BE2C (cell line): ENCODE results near the gene KNSTRN.

Experiments used
- DNase-seq: peaks from one replicate; pipeline ENCODE4 v3.0.0-alpha.2; 2020
- H3K27me3 ChIP-seq: fragments of 250-450 bp; sonication (Bioruptor Pico); 2 replicates; pipeline ENCODE4 v1.5.1; 2020; ENCODE audit warnings: mild to moderate bottlenecking
- H3K36me3 ChIP-seq: fragments of 250-450 bp; sonication (Bioruptor Pico); 2 replicates; pipeline ENCODE4 v1.5.1; 2020; ENCODE audit warnings: mild to moderate bottlenecking
- H3K4me1 ChIP-seq: fragments of 250-450 bp; sonication (Bioruptor Pico); 2 replicates; pipeline ENCODE4 v1.5.1; 2020
- H3K4me3 ChIP-seq: 2 replicates; pipeline ENCODE4 v1.5.1; 2011; ENCODE audit warnings: low read depth, low read length
- H3K9me3 ChIP-seq: fragments of 250-450 bp; sonication (Bioruptor Pico); 2 replicates; pipeline ENCODE4 v1.5.1; 2020
- TF ChIP-seq, protein P1 (sequence below): IDR thresholded peaks from 2 replicates; pipeline ENCODE4 v1.5.1; 2012; ENCODE audit warnings: mild to moderate bottlenecking, low read depth, low read length

Gene KNSTRN

DNA sequence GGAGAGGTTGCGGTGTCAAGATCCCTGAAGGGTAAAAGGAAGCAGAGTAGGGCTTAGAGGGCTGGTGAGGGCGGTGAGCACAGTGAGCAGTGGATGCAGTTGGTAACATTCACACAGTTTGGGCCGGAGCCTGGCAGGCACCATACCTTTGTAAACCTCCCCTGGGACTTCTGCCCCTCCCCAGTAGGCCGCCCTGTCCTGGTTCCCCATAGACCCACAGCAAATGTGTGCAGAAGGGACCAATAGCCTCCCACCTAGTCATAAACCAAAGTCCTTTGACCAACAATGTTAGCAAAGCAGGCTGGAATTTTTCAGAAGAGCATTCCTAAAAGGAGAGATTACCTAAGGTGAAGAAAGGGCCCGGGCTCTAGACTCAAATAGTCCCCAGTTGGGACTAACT, 33.4 kb upstream of the KNSTRN start:
- Histone ChIP-seq H3K36me3 (no peaks in the 10 kb centered on the region), H3K4me1 (peaks cover 10% of the 10 kb centered on the region), H3K9me3 (no peaks in the 10 kb centered on the region), H3K4me3 (no peak overlapping the region), H3K27me3 (no peaks in the 10 kb centered on the region)
- TF ChIP-seq, protein P1, sequence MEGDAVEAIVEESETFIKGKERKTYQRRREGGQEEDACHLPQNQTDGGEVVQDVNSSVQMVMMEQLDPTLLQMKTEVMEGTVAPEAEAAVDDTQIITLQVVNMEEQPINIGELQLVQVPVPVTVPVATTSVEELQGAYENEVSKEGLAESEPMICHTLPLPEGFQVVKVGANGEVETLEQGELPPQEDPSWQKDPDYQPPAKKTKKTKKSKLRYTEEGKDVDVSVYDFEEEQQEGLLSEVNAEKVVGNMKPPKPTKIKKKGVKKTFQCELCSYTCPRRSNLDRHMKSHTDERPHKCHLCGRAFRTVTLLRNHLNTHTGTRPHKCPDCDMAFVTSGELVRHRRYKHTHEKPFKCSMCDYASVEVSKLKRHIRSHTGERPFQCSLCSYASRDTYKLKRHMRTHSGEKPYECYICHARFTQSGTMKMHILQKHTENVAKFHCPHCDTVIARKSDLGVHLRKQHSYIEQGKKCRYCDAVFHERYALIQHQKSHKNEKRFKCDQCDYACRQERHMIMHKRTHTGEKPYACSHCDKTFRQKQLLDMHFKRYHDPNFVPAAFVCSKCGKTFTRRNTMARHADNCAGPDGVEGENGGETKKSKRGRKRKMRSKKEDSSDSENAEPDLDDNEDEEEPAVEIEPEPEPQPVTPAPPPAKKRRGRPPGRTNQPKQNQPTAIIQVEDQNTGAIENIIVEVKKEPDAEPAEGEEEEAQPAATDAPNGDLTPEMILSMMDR, result no peak
- no peak for DNase-seq

DNA sequence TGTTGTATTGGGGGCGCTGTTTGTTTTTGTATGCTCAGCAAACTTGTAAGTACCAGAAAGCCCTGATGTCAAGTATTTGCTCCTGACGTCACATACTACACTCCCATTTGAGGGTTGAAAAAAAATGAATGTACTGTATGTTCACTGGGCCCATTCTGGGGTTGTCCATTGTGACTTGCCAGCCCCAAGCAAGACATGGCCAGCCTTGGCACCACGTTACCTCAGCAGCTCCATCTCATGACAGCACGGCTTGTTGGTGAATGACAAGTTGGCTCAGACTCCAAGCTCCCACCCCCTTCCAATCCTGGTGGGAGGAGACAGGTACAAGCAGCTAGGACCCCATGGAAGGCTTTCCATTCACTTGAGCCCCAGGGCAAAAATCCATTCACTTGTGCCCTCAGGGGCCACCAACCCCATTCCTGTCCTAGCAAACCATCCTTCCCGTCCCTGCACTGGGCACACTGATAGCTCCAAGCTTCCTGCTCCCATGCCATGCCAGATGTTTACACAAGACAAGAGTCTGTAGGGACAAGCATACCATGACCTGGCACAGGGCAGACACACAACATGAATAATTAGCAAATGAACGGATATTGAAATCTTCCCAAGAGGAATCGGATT, 30.1 kb upstream of the KNSTRN start:
- Histone ChIP-seq H3K4me1 (peaks cover 14% of the 10 kb centered on the region), H3K9me3 (no peaks in the 10 kb centered on the region), H3K4me3 (no peak overlapping the region), H3K36me3 (no peaks in the 10 kb centered on the region), H3K27me3 (no peaks in the 10 kb centered on the region)
- DNase-seq, result no peak
- TF ChIP-seq, protein P1, result no peak

DNA sequence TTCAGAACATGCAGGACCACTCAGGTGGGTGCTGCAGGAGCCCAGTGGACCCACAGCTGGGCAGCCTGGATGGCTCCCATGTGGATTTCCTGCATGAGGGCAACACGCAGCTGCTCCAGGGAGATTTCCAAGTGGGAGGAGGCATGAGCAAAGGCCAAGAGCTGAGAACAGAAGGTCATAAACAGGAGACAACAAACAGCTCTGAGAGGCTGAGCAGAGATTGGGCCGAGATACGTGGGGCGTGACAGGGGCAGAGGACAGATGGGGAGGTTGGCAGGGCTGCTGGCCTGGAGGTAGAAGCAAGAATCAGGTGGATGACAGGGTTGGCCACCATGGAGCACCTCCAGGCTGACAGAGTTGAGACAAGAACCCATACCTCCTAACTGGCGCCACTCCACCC, 28.8 kb upstream of the KNSTRN start:
- TF ChIP-seq, protein P1, result no peak
- Histone ChIP-seq H3K36me3 (no peaks in the 10 kb centered on the region), H3K9me3 (no peaks in the 10 kb centered on the region), H3K4me3 (no peak overlapping the region), H3K27me3 (no peaks in the 10 kb centered on the region), H3K4me1 (peaks cover 14% of the 10 kb centered on the region)
- DNase-seq, result no peak

DNA sequence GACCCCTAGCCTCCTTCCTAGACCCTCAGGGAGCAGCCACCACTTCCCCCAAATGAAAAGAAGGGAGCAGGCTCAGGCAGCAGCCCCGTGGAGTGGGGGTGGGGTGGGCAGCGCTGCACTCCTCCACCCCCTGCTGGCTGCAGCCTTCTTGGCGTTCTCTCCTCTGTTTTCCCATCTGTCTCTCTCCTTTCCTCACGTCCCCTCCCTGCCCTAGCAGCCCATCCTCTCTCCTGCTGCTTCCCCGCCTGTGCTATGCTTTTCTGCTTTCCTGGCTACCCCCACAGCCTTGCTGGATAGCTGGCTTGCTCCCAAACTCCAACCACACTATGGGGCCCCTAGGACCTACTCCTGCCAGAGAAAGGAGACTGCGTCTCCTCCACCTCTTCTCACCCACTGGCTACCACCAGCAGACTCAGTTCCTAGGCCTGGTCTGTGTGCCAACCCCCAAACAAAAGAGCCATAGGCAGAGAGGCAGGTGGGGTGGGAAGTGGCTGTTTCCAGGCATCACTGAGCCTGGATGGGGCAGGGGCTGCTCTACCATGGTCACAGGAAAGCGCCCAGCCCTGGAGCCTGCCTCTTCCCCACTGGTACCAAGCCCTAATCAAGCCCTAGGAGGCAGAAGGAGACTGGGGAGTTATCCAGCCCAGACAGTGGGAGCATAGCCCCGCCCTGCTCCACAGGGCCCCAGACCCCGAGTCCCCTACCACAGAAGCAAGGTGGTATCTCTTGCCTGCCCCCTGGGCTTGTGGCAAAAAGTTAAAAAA, 27.9 kb upstream of the KNSTRN start:
- Histone ChIP-seq H3K9me3 (no peaks in the 10 kb centered on the region), H3K36me3 (no peaks in the 10 kb centered on the region), H3K4me3 (no peak overlapping the region), H3K27me3 (no peaks in the 10 kb centered on the region), H3K4me1 (peaks cover 14% of the 10 kb centered on the region)
- TF ChIP-seq, protein P1, result peak; percentile 71
- DNase-seq, result peak; percentile 79

DNA sequence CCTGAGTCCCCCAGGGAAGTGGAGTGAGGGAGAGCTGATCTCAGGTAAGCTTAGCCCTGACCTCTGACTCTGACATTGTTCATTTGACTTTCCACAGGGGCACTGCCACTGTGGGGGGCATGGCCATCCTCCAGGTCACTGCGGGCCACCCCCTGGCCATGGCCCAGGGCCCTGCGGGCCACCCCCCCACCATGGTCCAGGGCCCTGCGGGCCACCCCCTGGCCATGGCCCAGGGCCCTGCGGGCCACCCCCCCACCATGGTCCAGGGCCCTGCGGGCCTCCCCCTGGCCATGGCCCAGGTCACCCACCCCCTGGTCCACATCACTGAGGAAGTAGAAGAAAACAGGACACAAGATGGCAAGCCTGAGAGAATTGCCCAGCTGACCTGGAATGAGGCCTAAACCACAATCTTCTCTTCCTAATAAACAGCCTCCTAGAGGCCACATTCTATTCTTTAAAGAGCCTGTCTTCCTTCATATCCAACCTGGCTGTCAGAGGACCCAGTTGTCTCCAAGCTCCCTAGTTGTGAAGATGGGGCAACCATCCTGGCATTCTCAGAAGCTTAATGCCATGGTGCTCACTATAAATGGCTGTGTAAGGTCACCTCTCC, 26.4 kb upstream of the KNSTRN start:
- Histone ChIP-seq H3K4me3 (no peak overlapping the region), H3K4me1 (peaks cover 14% of the 10 kb centered on the region), H3K9me3 (no peaks in the 10 kb centered on the region), H3K36me3 (no peaks in the 10 kb centered on the region), H3K27me3 (no peaks in the 10 kb centered on the region)
- no peak for DNase-seq
- TF ChIP-seq, protein P1, result no peak

DNA sequence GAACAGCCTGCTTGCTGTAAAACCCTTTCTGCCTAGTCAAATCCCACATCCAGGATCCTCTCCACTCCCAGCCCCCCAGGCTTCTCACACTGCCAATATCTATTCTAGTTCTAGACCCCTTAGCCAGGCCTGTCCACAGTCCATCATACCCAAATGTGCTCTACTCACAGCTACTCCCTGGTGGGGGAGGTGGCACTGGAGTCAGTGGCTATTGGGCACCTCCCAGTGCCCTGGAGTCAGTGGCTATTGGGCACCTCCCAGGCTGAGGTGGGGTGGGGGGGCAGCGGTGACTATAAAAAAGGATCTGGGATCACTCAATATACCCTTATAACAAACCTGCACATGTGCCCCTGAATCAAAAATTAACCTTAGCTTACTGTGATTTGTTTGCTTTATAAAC, 25.3 kb upstream of the KNSTRN start:
- no peak for DNase-seq
- Histone ChIP-seq H3K27me3 (no peaks in the 10 kb centered on the region), H3K4me3 (peak overlapping the region; percentile 70)

More for the DNA sequence above, 25.3 kb upstream of the KNSTRN start:
- no peaks in the 10 kb centered on the region for H3K36me3 ChIP-seq
- no peaks in the 10 kb centered on the region for H3K9me3 ChIP-seq
- TF ChIP-seq, protein P1, result no peak
- peaks cover 14% of the 10 kb centered on the region for H3K4me1 ChIP-seq
